ENCODE results near the gene HTT. TPM values are rescaled to one million over a fixed set of nuclear protein-coding genes. Genes with fewer than 3 reads are reported as not detected.

Gene HTT
- total RNA-seq, 1 experiment from 2014 or later: 64.4 TPM

DNA sequence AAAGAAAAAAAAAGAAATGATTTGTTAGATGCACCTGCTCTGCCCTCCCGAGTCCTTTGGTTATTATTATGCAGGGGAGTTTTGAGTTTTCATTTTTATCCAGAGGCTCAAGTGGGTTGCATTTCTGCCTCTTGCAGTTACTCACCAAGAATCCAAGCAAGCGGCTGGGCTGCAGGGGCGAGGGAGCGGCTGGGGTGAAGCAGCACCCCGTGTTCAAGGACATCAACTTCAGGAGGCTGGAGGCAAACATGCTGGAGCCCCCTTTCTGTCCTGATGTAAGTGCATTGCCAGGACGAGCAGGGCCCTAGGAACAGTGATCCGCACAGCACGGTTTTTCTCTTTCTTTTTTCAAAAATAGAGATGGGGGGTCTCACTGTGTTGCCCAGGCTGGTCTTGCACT is 39.2 kb upstream of the HTT start:
- Histone ChIP-seq H2AK5ac (ENCODE audit: insufficient read length, low read length) (no peak overlapping the region), H4K5ac (ENCODE audit: insufficient read length, low read depth, low read length) (no peak overlapping the region), H3K23ac (ENCODE audit: insufficient read length, low read depth, low read length) (no peak overlapping the region), H2BK5ac (ENCODE audit: insufficient read length, low read length) (no peak overlapping the region), H3K27me3 (ENCODE audit: insufficient read depth, low read length) (no peaks in the 10 kb centered on the region), H4K20me1 (ENCODE audit: control insufficient read depth, insufficient read depth, insufficient read length) (no peaks in the 10 kb centered on the region), H3K4me1 (ENCODE audit: insufficient read depth, low read length) (no peaks in the 10 kb centered on the region; the same call in 1 of the 2 replicates), H3K9ac (ENCODE audit: extremely low read depth, insufficient read length, low read length) (no peak overlapping the region), H3K23me2 (ENCODE audit: insufficient read length, low read depth, low read length, poor library complexity, severe bottlenecking) (no peaks in the 10 kb centered on the region), H3K4ac (ENCODE audit: low read depth, low read length) (no peak overlapping the region), H3T11ph (ENCODE audit: low read length) (no peak overlapping the region), H2BK15ac (ENCODE audit: low read depth, low read length) (no peak overlapping the region), H3K4me2 (ENCODE audit: insufficient read depth, insufficient read length, low read length) (no peak overlapping the region), H3K79me2 (ENCODE audit: insufficient read depth, low read length) (no peaks in the 10 kb centered on the region), H2BK120ac (ENCODE audit: low read depth, low read length, poor library complexity, severe bottlenecking) (no peak overlapping the region), H3K27ac (ENCODE audit: insufficient read length, low read depth, low read length) (no peak overlapping the region), H4K91ac (ENCODE audit: insufficient read length, low read depth, low read length) (no peak overlapping the region), H3K18ac (ENCODE audit: insufficient read length, low read depth, low read length) (no peak overlapping the region), H3K9me3 (ENCODE audit: control insufficient read depth, low read depth, low read length) (no peaks in the 10 kb centered on the region), H2BK12ac (ENCODE audit: insufficient read length, low read depth, low read length) (no peak overlapping the region), H2BK20ac (ENCODE audit: low read depth, low read length, poor library complexity, severe bottlenecking) (no peak overlapping the region), H4K8ac (replicated peaks; ENCODE audit: insufficient read length, low read depth, low read length) (no peak overlapping the region), H3K79me1 (ENCODE audit: insufficient read depth, low read depth, low read length, poor library complexity, severe bottlenecking) (no peaks in the 10 kb centered on the region), H2AFZ (ENCODE audit: low read length) (no peak overlapping the region), H3K56ac (ENCODE audit: insufficient read length, low read depth, low read length) (no peak overlapping the region), H3K14ac (ENCODE audit: insufficient read depth, low read length) (no peak overlapping the region)
- TF ChIP-seq, protein P1, sequence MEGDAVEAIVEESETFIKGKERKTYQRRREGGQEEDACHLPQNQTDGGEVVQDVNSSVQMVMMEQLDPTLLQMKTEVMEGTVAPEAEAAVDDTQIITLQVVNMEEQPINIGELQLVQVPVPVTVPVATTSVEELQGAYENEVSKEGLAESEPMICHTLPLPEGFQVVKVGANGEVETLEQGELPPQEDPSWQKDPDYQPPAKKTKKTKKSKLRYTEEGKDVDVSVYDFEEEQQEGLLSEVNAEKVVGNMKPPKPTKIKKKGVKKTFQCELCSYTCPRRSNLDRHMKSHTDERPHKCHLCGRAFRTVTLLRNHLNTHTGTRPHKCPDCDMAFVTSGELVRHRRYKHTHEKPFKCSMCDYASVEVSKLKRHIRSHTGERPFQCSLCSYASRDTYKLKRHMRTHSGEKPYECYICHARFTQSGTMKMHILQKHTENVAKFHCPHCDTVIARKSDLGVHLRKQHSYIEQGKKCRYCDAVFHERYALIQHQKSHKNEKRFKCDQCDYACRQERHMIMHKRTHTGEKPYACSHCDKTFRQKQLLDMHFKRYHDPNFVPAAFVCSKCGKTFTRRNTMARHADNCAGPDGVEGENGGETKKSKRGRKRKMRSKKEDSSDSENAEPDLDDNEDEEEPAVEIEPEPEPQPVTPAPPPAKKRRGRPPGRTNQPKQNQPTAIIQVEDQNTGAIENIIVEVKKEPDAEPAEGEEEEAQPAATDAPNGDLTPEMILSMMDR (conservative IDR thresholded peaks at IDR 0.05): no peak
- Mint-ChIP-seq H3K4me3 (no peak overlapping the region), H3K9me3 (no peaks in the 10 kb centered on the region), H3K27me3 (ENCODE audit: low read depth) (peaks cover 8% of the 10 kb centered on the region), H3K27ac (no peak overlapping the region), H3K36me3 (ENCODE audit: insufficient read depth in 1 of 3, low read depth in 3 of 3) (no peaks in the 10 kb centered on the region; a peak in 1 of 7 replicates), H3K4me1 (peaks cover 4 to 8% of the 10 kb centered on the region in 2 experiments; a peak in 3 of 4 replicates)
- DNase-seq: no peak
- no CpG with 5 or more reads among the region's 8 CpGs for WGBS (ENCODE audit: extremely low coverage, insufficient read length, low lambda C conversion rate)
